H9 (cell line): ENCODE data around the gene DDX28. TPM values are rescaled to one million over a fixed set of nuclear protein-coding genes. Genes with fewer than 3 reads are reported as not detected.
"Not testable (repeated sequence)": the region's sequence is repeated elsewhere in the genome, so short reads cannot be mapped to it uniquely, and the experiment has no call there.

Experiments used
- DNase-seq: peaks from one replicate; pipeline ENCODE4 v3.0.0-alpha.2; 2017
- H2AFZ ChIP-seq: one replicate; pipeline ENCODE4 v1.6.1; 2013; ENCODE audit warnings: mild to moderate bottlenecking, low read length, control low read depth, moderate library complexity
- H2AK5ac ChIP-seq: 2 replicates; pipeline ENCODE4 v1.6.1; 2013; ENCODE audit warnings: low read length, control low read depth, mixed read lengths; ENCODE audit not compliant: insufficient read length
- H2BK120ac ChIP-seq: one replicate; pipeline ENCODE4 v1.6.1; 2013; ENCODE audit warnings: low read depth, mild to moderate bottlenecking, low read length, control low read depth, inconsistent platforms; ENCODE audit not compliant: poor library complexity, severe bottlenecking
- H2BK12ac ChIP-seq: 2 replicates; pipeline ENCODE4 v1.6.1; 2013; ENCODE audit warnings: low read length, control low read depth, mixed read lengths, low read depth; ENCODE audit not compliant: insufficient read length
- H2BK15ac ChIP-seq: 2 replicates; pipeline ENCODE4 v1.6.1; 2013; ENCODE audit warnings: low read depth, low read length, control low read depth
- H2BK20ac ChIP-seq: one replicate; pipeline ENCODE4 v1.6.1; 2013; ENCODE audit warnings: low read depth, mild to moderate bottlenecking, low read length, control low read depth, inconsistent platforms; ENCODE audit not compliant: poor library complexity, severe bottlenecking
- H2BK5ac ChIP-seq: 2 replicates; pipeline ENCODE4 v1.6.1; 2013; ENCODE audit warnings: low read length, control low read depth, mixed read lengths; ENCODE audit not compliant: insufficient read length
- H3K14ac ChIP-seq: 2 replicates; pipeline ENCODE4 v1.6.1; 2013; ENCODE audit warnings: low read length, control low read depth; ENCODE audit not compliant: insufficient read depth
- H3K18ac ChIP-seq: 2 replicates; pipeline ENCODE4 v1.6.1; 2013; ENCODE audit warnings: low read depth, mild to moderate bottlenecking, mixed read lengths, low read length, control low read depth; ENCODE audit not compliant: insufficient read length
- H3K23ac ChIP-seq: 2 replicates; pipeline ENCODE4 v1.6.1; 2013; ENCODE audit warnings: low read length, control low read depth, mixed read lengths, low read depth; ENCODE audit not compliant: insufficient read length
- H3K23me2 ChIP-seq: 2 replicates; pipeline ENCODE4 v1.6.1; 2013; ENCODE audit warnings: low read depth, mild to moderate bottlenecking, mixed read lengths, low read length, control low read depth; ENCODE audit not compliant: insufficient read length, poor library complexity, severe bottlenecking
- H3K27ac ChIP-seq: 2 replicates; pipeline ENCODE4 v1.5.1; 2013; ENCODE audit warnings: low read length, control low read depth, mixed read lengths, low read depth; ENCODE audit not compliant: insufficient read length
- H3K27me3 ChIP-seq: 2 replicates; pipeline ENCODE4 v1.6.1; 2013; ENCODE audit warnings: low read length, control low read depth, inconsistent platforms; ENCODE audit not compliant: insufficient read depth
- H3K4ac ChIP-seq: 2 replicates; pipeline ENCODE4 v1.6.1; 2013; ENCODE audit warnings: low read depth, mild to moderate bottlenecking, control low read depth, inconsistent platforms, low read length, moderate library complexity
- H3K4me1 ChIP-seq: 2 replicates; pipeline ENCODE4 v1.6.1; 2013; ENCODE audit warnings: low read length, control low read depth, inconsistent platforms; ENCODE audit not compliant: insufficient read depth
- H3K4me2 ChIP-seq: 2 replicates; pipeline ENCODE4 v1.6.1; 2013; ENCODE audit warnings: low read length, control low read depth, mixed read lengths; ENCODE audit not compliant: insufficient read length, insufficient read depth
- H3K56ac ChIP-seq: 2 replicates; pipeline ENCODE4 v1.6.1; 2013; ENCODE audit warnings: low read depth, mild to moderate bottlenecking, mixed read lengths, low read length, control low read depth; ENCODE audit not compliant: insufficient read length
- H3K79me1 ChIP-seq: 2 replicates; pipeline ENCODE4 v1.6.1; 2013; ENCODE audit warnings: low read depth, mild to moderate bottlenecking, moderate library complexity, low read length, control low read depth, inconsistent platforms; ENCODE audit not compliant: insufficient read depth, poor library complexity, severe bottlenecking
- H3K79me2 ChIP-seq: 2 replicates; pipeline ENCODE4 v1.6.1; 2013; ENCODE audit warnings: low read length, control low read depth, inconsistent platforms; ENCODE audit not compliant: insufficient read depth
- H3K9ac ChIP-seq: 2 replicates; pipeline ENCODE4 v1.6.1; 2013; ENCODE audit warnings: low read length, control low read depth, mixed read lengths; ENCODE audit not compliant: insufficient read length; ENCODE audit errors: extremely low read depth
- H3K9me3 ChIP-seq: one replicate; pipeline ENCODE4 v1.6.1; 2013; ENCODE audit warnings: low read depth, low read length, inconsistent platforms; ENCODE audit not compliant: control insufficient read depth
- H3T11ph ChIP-seq: one replicate; pipeline ENCODE4 v1.6.1; 2013; ENCODE audit warnings: mild to moderate bottlenecking, low read length, control low read depth, inconsistent platforms
- H4K20me1 ChIP-seq: one replicate; pipeline ENCODE4 v1.6.1; 2013; ENCODE audit not compliant: control insufficient read depth, insufficient read length, insufficient read depth
- H4K5ac ChIP-seq: 2 replicates; pipeline ENCODE4 v1.6.1; 2013; ENCODE audit warnings: low read depth, mild to moderate bottlenecking, mixed read lengths, low read length, control low read depth; ENCODE audit not compliant: insufficient read length
- H4K8ac ChIP-seq: replicated peaks from 2 replicates; pipeline ENCODE4 v1.6.1; 2013; ENCODE audit warnings: low read length, control low read depth, mixed read lengths, low read depth; ENCODE audit not compliant: insufficient read length
- H4K91ac ChIP-seq: 2 replicates; pipeline ENCODE4 v1.6.1; 2013; ENCODE audit warnings: low read depth, mild to moderate bottlenecking, moderate library complexity, mixed read lengths, low read length, control low read depth; ENCODE audit not compliant: insufficient read length
- H3K27ac Mint-ChIP-seq, 3 experiments: 2 replicates in 2 of 3; 3 replicates in 1 of 3; pipeline ENCODE4 v1.8.0; 2020 to 2021; ENCODE audit warnings: mixed read lengths in 3 of 3, mild to moderate bottlenecking in 1 of 3, moderate library complexity in 1 of 3
- H3K27me3 Mint-ChIP-seq: 2 replicates; pipeline ENCODE4 v1.8.0; 2021; ENCODE audit warnings: low read depth, mild to moderate bottlenecking, moderate library complexity, mixed read lengths
- H3K36me3 Mint-ChIP-seq, 3 experiments: 2 replicates in 2 of 3; 3 replicates in 1 of 3; pipeline ENCODE4 v1.8.0; 2020 to 2021; ENCODE audit warnings: low read depth in 3 of 3, mixed read lengths in 3 of 3; ENCODE audit not compliant: insufficient read depth in 1 of 3
- H3K4me1 Mint-ChIP-seq, 2 experiments: 2 replicates each; pipeline ENCODE4 v1.8.0; 2020; ENCODE audit warnings: mixed read lengths in 2 of 2
- H3K4me3 Mint-ChIP-seq, 2 experiments: 2 replicates in 1 of 2; 3 replicates in 1 of 2; pipeline ENCODE4 v1.8.0; 2020 to 2021; ENCODE audit warnings: mild to moderate bottlenecking in 2 of 2, mixed read lengths in 2 of 2, moderate library complexity in 1 of 2
- H3K9me3 Mint-ChIP-seq, 2 experiments: 2 replicates in 1 of 2; 3 replicates in 1 of 2; pipeline ENCODE4 v1.8.0; 2020; ENCODE audit warnings: mild to moderate bottlenecking in 2 of 2, mixed read lengths in 2 of 2, moderate library complexity in 1 of 2
- WGBS: extraction: QIAGEN DNeasy Blood & Tissue Kit; methylation state at CpG from one replicate; pipeline ENCODE4 v1.1.7; 2013; ENCODE audit warnings: missing lambda C conversion rate, low lambda C conversion rate, mixed read lengths; ENCODE audit not compliant: insufficient read length; ENCODE audit errors: extremely low coverage; 5-methylcytosine and 5-hydroxymethylcytosine counted together
- total RNA-seq: library from RNA; stranded (reverse); gene quantifications from 2 replicates; pipeline ENCODE4 v1.2.1, GENCODE V29; 2021
- TF ChIP-seq, protein P1 (sequence below): fragments of 200-600 bp; sonication (generic); conservative IDR thresholded peaks from 3 replicates; pipeline ENCODE4 v1.8.0; 2021; ENCODE audit warnings: antibody characterized with exemption, mild to moderate bottlenecking

Gene DDX28
- total RNA-seq, 1 experiment from 2014 or later, result 22.9 TPM

DNA sequence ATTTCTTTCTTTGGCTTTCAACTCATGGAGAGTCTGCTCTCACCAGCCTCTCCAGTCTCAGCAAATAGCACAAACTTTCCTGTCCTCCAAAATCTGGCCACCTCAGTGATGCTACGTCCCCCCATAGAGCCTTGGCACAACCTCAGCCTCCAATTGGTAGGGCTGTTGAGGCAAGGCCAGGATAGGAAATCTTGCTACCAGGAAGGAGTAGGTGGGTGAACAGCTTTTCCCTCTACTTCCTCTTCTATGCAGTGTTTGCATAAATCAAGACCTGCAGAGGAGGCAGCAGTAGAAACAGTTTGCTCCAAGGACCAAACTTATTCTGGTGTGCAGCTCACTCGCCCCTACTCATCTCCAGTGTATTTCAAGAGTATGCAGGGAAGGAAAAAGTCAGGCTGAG, 23.0 kb downstream of the DDX28 start:
- Histone ChIP-seq H3K9me3 (no peaks in the 10 kb centered on the region), H4K20me1 (no peaks in the 10 kb centered on the region), H3K27me3 (no peaks in the 10 kb centered on the region), H4K8ac (no peak overlapping the region), H3K14ac (no peak overlapping the region), H2BK15ac (no peak overlapping the region), H3K18ac (no peak overlapping the region), H3K23me2 (no peaks in the 10 kb centered on the region), H2BK120ac (no peak overlapping the region), H3K9ac (no peak overlapping the region), H3K79me1 (no peaks in the 10 kb centered on the region), H2BK20ac (no peak overlapping the region), H3K4ac (no peak overlapping the region), H3K4me1 (0 out of 2 replicates have a peak, but pooled peaks cover 2% of the 10 kb centered on the region), H2BK12ac (no peak overlapping the region), H3K23ac (no peak overlapping the region), H4K5ac (no peak overlapping the region), H3K4me2 (no peak overlapping the region), H2BK5ac (no peak overlapping the region), H2AFZ (no peak overlapping the region), H3K79me2 (no peaks in the 10 kb centered on the region), H2AK5ac (no peak overlapping the region), H3K27ac (no peak overlapping the region), H3T11ph (no peak overlapping the region), H4K91ac (no peak overlapping the region), H3K56ac (no peak overlapping the region)
- TF ChIP-seq, protein P1, sequence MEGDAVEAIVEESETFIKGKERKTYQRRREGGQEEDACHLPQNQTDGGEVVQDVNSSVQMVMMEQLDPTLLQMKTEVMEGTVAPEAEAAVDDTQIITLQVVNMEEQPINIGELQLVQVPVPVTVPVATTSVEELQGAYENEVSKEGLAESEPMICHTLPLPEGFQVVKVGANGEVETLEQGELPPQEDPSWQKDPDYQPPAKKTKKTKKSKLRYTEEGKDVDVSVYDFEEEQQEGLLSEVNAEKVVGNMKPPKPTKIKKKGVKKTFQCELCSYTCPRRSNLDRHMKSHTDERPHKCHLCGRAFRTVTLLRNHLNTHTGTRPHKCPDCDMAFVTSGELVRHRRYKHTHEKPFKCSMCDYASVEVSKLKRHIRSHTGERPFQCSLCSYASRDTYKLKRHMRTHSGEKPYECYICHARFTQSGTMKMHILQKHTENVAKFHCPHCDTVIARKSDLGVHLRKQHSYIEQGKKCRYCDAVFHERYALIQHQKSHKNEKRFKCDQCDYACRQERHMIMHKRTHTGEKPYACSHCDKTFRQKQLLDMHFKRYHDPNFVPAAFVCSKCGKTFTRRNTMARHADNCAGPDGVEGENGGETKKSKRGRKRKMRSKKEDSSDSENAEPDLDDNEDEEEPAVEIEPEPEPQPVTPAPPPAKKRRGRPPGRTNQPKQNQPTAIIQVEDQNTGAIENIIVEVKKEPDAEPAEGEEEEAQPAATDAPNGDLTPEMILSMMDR, result no peak
- H3K4me3 Mint-ChIP-seq, result no peak overlapping the region
- H3K27me3 Mint-ChIP-seq, result peaks cover 6% of the 10 kb centered on the region
- no CpG with 5 or more reads among the region's 2 CpGs for WGBS
- no peak for DNase-seq
- no peaks in the 10 kb centered on the region; a peak in 1 of 5 replicates for H3K9me3 Mint-ChIP-seq
- peaks cover 0 to 4% of the 10 kb centered on the region in 2 experiments; a peak in 2 of 4 replicates for H3K4me1 Mint-ChIP-seq
- no peak overlapping the region; a peak in 1 of 7 replicates for H3K27ac Mint-ChIP-seq
- peaks cover 0 to 3% (median 0%) of the 10 kb centered on the region in 3 experiments; a peak in 2 of 7 replicates for H3K36me3 Mint-ChIP-seq

DNA sequence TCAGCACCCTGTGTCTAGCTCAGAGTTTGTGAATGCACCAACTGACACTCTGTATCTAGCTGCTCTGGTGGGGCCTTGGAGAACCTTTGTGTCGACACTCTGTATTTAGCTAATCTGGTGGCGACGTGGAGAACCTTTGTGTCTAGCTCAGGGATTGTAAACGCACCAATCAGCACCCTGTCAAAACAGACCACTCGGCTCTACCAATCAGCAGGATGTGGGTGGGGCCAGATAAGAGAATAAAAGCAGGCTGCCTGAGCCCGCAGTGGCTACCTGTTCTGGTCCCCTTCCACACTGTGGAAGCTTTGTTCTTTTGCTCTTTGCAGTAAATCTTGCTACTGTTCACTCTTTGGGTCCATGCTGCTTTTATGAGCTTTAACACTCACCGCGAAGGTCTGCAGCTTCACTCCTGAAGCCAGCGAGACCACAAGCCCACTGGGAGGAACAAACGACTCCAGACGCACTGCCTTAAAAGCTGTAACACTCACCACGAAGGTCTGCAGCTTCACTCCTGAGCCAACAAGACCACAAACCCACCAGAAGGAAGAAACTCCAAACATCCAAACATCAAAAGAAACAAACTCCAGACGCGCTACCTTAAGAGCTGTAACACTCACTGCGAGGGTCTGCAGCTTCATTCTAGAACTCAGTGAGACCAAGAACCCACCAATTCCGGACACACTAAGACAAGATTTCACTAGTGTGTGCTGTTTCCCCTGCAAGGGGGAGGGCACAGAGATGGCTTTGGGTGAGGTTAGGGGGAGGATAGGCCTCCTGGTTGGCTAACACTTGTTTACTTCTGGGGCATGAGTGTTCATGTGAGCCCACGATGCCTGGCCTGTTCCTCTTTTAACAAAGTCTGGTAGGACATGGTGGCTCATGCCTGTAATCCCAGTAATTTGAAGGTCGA, 24.0 kb downstream of the DDX28 start, which contains the start of gene DPEP2:
TSS of gene DPEP2 (minus strand) at position 706 of the 910 bp plus-strand sequence. CDS start 6,272 bp downstream, outside the sequence.
- H3K27ac ChIP-seq, H2AK5ac ChIP-seq, H3K4me2 ChIP-seq, H2BK20ac ChIP-seq, H3K36me3 Mint-ChIP-seq, DNase-seq, H3K27ac Mint-ChIP-seq, H2AFZ ChIP-seq, H3K4me1 Mint-ChIP-seq, H3K4ac ChIP-seq, H3K23ac ChIP-seq, H3K79me2 ChIP-seq, H4K20me1 ChIP-seq, H3T11ph ChIP-seq, H4K91ac ChIP-seq, H2BK12ac ChIP-seq, H2BK120ac ChIP-seq, H3K4me3 Mint-ChIP-seq, H4K5ac ChIP-seq, H2BK15ac ChIP-seq, H3K4me1 ChIP-seq, H3K27me3 ChIP-seq, H2BK5ac ChIP-seq, H3K14ac ChIP-seq, H3K27me3 Mint-ChIP-seq, H3K79me1 ChIP-seq, H3K9me3 ChIP-seq, H3K9ac ChIP-seq, H3K9me3 Mint-ChIP-seq, H3K56ac ChIP-seq, H3K18ac ChIP-seq, H3K23me2 ChIP-seq, H4K8ac ChIP-seq: not testable (repeated sequence)
- no CpG with 5 or more reads among the region's 18 CpGs for WGBS
